Mesenteric fat pad (tissue), 1 donor: ENCODE results near the gene PIPOX. TPM values are rescaled to one million over a fixed set of nuclear protein-coding genes. Genes with fewer than 3 reads are reported as not detected.

Experiments
- DNase-seq: peaks from one replicate; pipeline ENCODE4 v3.0.0-alpha.2; 2020; ENCODE audit warnings: low spot score
- long read RNA-seq: library from polyadenylated mRNA; unstranded; transcript quantifications from one replicate; pipeline ENCODE4 v2.0.0, GENCODE V29; 2020
- total RNA-seq: library from RNA; stranded (reverse); fragmentation: NEBNext Ultra II Directional; extraction: Animal tissue kit (Norgen Biotek cat#: 25700); gene quantifications from one replicate; pipeline ENCODE4 v1.2.1, GENCODE V29; 2021
- donor health status: DM: yes; HTN: yes; CAD: no.

Gene PIPOX, protein sequence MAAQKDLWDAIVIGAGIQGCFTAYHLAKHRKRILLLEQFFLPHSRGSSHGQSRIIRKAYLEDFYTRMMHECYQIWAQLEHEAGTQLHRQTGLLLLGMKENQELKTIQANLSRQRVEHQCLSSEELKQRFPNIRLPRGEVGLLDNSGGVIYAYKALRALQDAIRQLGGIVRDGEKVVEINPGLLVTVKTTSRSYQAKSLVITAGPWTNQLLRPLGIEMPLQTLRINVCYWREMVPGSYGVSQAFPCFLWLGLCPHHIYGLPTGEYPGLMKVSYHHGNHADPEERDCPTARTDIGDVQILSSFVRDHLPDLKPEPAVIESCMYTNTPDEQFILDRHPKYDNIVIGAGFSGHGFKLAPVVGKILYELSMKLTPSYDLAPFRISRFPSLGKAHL
- total RNA-seq = 1.3 TPM
- long read RNA-seq, partial matches to known transcripts = 0 of 7 reads
- long read RNA-seq, other reads (novel, unspliced or antisense) = 7 of 7 reads

DNA sequence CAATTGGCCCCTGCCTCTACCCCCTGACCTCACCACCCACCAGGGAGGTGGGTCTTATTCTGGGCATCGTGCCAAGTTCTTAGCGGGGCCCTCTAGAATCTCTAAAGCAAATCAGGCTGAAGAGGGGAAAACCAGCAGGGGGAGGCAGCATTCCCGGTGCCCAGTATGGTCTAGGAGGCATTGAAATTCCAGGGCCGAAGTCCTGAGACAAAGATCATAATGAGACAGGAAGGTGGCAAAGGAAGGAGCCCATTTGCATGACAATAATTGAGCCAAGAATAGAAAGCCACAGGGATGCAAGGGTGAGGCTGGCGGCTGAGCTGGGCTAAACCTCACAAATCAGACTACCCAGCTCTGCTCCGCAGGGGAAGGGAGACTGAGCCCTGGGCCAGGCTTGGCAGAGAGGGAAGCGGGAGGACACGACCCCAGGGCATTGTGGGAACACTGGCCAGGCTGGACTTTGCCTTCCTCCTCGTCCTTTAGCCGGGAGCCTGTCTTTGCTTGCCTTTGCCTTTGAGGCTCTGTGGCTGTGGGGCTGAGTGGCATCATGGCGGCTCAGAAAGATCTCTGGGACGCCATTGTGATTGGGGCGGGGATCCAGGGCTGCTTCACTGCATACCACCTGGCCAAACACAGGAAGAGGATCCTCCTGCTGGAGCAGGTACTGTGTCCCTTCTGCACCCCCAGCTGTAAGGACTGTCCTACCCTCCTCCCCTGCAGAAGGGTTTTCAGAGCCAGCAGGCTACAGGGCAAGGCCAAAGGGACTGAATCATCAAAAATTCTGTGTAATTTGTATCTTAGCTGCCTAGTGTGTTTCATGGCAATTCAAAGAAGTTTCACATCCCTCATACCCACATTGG, at the start of gene PIPOX:
Gene PIPOX, plus strand, starts transcription at position 463 of the 860 bp plus-strand sequence. Its CDS starts 85 bp downstream, at position 548.
- DNase-seq = no peak

DNA sequence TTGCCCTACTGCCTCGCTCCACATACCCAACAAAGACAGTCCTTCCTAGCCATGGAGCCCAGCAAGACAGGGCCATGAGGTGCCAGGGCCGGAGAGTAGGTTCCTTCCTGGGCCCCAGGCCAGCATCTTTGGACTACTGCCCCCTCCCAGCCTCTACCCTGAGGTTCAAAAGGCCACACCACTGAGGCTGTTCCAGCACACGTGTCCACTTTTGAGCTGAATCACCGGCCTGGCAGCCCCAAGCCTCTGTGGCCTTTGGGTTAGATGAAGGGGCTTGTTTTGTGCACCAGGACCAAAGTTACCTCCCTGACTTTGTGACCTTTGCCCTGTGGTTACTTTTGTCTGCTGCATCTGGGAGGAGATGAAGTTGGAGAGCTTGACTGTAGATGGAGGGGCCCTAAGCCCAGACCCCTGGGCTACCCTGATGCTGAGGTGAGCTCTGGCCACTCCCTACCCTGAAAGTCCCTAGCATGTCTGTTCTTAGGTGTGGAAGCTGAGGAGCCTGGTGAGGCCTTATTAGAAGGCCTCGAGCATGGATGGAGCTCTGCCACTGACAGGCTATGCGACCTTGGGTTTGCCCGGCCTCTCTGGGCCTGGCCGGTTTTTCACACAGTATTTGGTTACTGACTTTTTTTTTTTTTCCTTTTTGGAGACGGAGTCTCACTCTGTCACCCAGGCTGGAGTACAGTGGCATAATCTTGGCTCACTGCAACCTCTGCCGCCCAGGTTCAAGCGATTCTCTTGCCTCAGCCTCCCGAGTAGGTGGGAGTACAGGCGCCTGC, 49.1 kb upstream of the PIPOX start:
- DNase-seq = no peak

DNA sequence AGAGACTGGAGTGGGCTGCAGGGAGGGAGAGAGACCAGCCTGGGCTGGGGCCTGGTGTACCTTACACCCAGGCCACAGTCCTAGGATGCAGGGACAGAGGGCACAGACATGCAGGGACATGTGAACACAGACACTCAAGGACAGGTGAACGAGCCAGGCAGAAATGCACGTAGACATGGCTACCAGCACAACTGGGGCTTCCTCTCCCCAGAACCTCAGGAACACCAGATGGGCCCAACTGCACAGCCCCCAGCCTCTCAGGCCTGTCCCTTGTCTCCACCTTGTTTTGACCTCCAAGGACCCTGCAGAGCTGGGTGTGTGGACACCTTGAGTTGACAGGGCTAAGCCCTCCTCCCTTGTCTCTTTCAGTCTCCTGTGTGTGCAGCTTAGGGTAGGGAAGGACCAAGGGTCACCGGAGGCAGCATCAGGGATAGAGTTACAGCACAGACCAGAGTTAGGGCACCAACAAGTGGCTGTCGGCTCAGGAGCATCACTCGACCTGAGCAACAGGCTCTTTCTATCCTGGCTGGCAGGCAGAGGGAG, 46.3 kb upstream of the PIPOX start:
- DNase-seq = no peak

DNA sequence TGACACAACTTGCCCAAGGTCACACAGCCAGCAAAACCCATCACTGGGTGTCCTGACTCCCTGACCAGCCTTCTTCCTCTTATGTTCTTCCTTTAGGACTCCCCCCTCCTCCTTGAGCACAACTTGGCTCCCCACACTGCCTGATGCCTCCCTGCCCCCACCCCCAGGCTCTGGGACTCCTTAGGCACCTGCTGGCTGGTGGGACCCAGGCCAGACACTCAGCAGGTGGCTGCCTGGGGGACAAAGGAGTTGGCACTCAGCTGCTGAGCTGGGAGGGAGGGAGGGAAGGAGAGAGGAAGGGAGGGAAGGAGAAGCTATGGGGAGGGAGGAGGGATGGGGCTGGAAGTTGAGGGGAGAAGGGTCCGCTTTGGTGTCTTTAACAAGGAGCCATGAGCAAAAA, 45.1 kb upstream of the PIPOX start:
- no peak for DNase-seq

DNA sequence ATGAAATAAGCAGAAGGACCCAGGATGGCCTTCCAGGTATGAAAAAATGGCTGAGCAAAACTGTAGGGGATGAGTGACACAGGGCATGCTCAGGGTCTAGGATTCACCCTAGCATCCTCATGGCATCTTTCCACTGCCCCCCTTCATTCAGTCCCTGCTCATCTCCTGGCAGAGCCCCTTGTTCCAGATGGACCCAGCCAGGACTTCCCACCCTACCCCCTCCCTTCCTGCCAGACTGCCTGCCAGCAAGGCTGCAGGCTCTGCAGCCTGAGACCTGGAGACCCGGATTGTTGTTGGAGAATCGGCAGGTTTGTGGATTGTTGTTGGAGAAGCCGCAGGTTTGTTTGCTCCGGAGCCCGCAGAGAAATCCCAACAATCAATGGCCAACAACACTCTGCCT, 43.7 kb upstream of the PIPOX start:
- DNase-seq = no peak

DNA sequence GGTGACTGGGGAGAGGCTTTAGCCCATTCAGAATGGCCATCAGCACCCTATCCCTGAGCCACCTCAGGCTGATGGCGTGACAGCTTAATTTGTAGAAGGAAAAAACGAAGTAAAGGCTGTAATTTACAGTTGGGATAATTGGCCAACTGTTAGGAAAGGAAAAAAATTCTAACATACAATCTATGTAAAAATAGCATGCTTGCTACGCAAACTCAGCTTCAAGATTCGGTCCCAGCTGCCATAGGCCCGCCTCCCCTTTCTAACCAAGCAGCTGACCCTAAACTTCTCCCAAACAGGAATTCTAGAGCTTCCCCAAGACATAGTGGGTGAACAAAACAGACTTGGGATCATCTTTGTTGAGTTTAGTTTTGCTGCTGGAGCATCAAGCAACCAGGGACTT, 42.0 kb upstream of the PIPOX start:
- no peak for DNase-seq

DNA sequence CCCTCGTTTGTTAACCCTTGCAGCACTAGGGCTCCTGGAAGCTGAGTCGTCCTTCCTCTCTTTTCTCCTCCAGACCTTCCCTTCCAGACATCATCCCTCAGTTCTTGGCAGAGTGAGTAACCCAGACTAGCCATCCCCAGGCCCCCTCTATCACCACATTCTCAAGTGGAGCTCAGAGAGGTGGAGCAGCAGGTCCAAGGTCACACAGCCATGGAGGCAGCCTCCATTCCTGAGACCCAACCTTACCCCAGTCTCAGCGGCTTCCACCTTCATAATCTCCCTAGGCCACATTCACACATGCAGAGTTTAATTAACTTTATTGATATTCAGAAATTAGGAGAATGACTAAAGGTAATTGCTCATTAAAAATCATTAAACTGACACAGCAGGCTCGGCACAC, 40.1 kb upstream of the PIPOX start:
- DNase-seq = no peak

DNA sequence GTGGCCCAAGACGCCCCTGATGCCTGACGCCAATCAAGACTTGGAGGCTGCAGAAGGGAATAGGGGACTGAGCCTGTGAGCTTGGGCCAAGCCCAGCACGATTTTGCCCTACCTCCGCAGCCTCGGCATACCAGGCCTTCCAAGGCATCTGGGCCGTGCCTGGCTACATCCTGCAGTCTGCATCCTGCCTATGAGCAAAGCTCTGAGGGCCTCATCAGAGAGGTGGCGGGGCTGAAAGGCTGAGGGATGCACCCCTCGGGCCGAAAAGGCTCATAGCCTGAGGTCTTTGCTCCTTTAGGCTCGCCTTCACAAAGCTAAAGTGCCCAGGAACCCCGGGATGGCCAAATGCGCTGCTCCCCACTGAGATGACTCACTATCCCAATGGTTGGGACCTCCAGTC, 39.7 kb upstream of the PIPOX start:
- DNase-seq = no peak

DNA sequence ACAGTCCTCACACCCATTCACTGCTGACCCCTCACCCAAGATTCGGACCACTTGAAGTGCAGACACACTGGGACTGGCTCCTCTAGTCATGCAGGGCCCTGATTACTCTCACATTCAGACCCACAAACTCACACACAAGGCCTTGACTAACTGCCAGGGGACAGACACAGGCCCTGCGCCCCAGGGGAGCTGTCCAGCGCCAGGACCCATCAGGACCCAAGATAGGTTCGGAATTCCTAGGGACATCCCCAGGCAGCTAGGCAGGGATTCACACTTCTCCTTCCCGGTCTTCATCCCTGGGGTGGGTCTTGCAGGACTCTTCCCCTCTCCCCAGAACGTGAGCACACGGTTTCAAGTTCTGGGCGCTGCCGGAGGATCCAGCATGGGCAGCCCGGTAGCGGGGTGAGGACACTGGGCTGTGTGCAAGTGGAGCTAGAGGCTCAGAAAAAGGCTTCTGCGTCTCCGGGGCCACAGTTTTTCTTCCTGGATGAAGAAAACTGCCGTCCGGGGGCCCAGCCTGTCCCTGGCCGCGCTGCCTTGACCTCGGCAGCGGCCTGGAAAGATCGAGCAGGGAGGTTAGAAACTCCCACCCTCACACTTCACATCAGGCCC, 38.8 kb upstream of the PIPOX start:
- no peak for DNase-seq

DNA sequence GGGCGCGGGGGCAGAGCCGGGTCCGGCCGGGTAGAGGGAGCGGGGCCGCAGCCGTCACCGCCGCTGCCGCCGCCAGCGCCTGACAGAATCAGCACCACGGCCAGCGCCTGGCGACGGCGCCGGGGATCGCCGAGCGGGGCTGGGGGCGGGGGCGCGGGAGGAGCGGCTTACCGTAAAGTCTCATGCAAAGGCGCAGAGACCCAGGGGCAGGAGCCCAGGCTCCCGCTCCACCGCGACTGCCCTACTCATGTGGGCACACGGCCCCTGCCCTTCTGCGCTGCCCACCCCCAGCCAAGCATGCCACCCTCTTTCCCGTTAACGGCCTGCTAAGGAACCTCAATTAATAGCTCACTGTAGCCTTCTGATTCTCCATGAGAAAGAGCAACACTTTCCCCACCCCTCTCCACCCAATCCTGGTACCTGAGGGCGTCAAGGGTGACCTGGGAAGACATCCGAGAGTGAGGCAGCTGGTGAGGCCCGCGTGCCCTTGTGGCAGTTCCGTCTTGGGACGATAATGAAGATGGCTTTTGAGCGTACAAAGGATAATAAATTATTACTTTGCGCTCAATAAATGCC, 36.9 kb upstream of the PIPOX start, which contains the start of gene SEZ6:
Gene SEZ6, minus strand, starts transcription at position 98 of the 576 bp plus-strand sequence. CDS start 164 bp downstream, outside the sequence.
- DNase-seq = no peak

DNA sequence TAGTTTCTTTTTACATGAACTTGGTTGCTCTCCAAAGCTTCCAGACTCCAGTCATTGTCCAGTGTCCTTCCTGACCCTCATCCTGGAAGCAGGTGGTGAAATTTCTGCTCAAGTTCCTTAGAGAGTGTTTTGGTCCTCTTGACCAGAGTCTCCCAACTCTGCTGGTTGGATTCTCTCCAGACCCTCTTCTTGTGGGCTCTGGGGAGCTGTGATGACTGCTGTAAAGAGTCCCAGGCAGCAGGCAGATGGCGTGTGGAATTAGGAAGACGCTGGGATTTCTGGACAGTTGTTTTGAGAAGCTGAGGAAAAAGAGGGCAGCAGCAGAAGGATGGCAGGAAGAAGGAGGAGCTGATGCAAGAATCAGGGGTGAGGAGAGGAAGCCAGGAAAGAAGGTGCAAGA, 35.5 kb upstream of the PIPOX start:
- no peak for DNase-seq

DNA sequence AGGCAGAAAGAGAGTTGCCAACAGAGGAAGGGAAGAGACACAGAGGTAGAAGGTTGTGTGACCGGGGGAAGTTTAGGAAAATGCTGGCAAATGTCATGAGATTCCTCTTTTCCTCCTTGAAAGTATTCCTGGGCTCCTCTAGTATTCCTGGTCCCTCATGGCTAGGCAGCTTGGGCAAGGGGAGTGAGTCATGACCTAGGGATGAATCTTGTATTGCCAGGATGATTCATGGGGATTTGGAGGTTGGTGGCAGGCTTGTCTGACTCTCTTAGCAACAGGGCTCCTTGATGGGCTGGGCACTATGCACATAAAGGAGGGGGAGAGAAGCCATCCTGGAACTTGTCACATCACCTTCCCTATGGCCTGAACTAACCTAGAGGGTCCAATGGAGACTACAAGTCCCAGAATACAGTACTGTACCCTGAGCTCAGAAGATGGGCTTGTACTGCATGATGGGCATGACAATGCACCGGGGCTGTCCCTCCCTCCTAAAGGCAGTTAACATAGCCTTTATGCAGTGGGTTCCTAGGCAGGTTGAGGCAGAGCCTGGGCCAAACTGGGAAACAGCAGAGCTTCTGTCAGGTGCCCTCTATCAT, 35.0 kb upstream of the PIPOX start:
- DNase-seq = no peak

DNA sequence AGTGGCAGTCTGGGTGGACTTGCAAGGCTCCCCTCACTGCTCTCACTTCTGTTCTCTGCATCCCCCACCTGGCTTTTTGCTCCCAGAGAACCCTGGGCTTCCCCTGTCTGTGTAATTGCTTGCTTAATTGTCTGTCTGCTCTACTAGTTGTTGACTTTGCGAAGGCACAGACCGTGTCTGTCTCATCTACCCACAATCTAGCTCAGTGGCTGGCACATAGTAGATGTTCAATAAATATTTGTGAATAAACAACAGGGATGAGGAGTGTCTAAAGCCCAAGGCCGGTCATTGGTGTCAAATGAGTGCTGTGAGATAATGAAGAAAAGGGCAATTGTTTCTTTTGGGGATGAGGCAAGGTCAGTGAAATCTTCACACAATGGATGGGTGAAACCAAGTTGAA, 34.4 kb upstream of the PIPOX start:
- DNase-seq = no peak

DNA sequence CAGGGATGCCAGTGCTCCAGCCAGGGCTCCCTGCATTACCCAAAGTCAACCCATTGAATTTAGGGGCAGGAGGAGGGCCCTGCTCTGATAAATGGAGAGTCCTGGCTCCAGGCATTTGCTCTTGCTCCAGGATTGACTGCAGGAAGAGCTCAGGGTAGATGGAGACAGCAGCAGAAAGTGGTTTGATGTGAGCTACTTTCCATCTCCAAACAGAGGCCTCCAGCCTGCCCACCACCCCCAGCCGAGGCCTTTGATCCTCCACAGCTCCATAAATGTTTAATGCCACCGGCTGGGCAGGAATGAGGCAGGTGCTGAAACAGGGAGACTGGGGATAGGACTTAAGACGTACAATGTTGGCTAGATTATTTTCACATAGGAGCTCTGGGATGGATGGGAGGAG, 32.8 kb upstream of the PIPOX start:
- no peak for DNase-seq

DNA sequence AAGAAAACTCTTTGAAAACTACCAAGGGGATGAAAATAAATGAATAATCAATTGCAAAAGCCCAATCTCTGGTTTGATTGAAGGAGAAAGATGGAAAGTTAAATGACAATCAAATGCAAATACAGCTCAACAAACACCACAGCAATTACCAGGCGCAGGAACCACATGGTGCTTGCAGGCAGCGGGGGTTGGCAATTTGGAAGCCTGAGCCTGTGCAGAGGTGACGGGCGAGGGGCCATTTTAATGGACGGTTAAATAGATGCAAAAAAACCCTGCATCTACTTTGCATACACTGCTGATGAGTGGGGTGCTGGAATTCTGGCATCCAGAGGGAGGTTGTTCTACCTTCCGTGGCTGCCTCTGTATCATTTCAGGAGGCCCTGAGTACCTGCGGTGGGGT, 32.4 kb upstream of the PIPOX start:
- DNase-seq = no peak

DNA sequence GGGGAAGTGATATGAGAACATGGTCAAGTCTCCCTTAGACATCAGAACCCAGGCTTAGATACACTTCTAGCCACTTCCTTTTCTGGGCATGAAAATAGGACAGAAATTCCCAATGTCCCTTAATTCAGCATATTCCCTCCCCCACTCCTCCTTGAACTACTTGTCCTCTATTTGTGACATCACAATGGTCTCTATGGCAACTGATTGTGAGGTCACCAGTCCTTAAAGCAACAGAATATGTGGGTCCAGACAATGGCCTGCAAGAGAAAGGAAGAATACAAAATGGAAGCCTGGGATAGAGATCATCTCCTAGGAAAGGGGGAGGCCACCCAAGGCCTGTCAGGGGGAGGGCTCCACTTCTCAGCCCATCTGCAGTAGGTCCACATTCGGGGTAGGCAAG, 30.4 kb upstream of the PIPOX start:
- no peak for DNase-seq

DNA sequence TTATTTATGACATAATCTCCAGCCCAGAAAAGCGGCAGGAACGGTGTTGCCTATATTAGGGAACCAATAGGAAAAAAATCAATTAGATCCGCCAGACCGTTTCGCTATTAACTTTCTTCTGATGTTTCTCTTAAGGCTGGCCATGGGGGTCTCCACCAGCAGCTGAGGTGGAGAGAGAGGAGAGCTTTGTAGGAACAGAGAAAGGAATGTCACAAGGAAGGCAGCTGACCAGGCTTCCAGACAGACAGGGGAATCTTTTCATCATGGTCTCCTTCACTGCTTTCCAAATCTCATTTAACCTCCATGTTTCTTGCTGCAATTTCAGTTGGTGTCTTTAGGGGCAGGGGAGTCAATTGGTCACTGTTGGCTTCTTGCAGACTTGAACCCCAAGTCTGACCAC, 28.2 kb upstream of the PIPOX start:
- DNase-seq = no peak

DNA sequence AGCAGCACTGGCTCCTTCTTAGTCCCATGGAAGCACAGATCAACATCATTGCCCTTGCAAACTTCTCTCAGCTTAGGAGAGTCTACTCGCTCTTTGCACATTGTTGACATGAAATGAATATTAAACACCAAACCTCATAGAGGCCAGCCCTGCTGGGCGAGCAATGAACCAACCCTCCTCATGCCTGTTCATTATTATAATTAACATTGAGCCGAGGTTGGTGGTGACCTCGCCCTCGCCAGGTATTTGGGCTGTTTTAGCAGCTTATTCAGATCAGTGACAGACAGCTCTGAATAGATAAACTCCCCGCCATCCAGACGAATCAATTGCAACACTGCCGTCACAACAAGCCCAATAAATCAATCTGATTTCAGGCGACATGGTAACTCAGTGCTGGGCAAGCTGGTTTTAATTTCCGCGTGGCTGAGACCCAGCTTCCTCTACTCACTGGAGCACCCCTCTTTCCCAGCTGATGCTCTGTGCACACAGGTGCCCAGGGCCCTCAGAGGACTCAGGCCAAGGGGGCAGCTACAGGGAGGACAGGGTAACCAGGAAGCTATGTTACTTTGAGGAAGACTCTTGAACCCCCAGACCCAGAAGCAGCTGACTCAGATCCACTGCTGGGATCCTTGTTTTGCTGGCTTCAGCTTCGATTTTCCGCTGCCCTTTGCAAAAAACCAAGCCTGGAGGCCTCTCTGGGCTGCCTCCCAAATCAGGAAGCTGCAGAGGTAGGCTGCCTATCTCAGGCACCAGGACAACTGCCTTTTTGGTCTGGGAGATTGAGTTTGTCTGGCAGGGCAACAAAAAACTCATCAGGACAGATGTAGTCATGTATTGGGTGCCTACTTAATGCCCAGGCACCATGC, 26.4 kb upstream of the PIPOX start:
- no peak for DNase-seq
